M059J (cell line): ENCODE results near the gene FAM222B. TPM values are rescaled to one million over a fixed set of nuclear protein-coding genes. Genes with fewer than 3 reads are reported as not detected.
"Not testable (repeated sequence)": the region's sequence is repeated elsewhere in the genome, so short reads cannot be mapped to it uniquely, and the experiment has no call there.

ENCODE experiments used
- DNase-seq: peaks from one replicate; pipeline ENCODE4 v3.0.0-alpha.2; 2012; ENCODE audit warnings: low read depth
- total RNA-seq: library from RNA; depleted of rRNA; stranded (reverse); fragments of >200 nt; shearing (Covaris generic); gene quantifications from 2 replicates; pipeline ENCODE4 v1.2.3, GENCODE V29; 2014

FAM222B gene
- total RNA-seq, 1 experiment from 2014 or later, result 13.2 TPM

- DNase-seq, result peak; percentile 85
Measured at GRCh38 chr17:28745786-28746411, 96.7 kb downstream of the FAM222B start.

GRCh38 chr17:28744972-28745785 lies 97.4 kb downstream of the FAM222B start:
- peak; percentile 70 for DNase-seq

- DNase-seq, result peak; percentile 47
Measured at GRCh38 chr17:28744104-28744971, 98.3 kb downstream of the FAM222B start.

GRCh38 chr17:28743243-28744103 lies 99.1 kb downstream of the FAM222B start, which contains the start of gene TRAF4:
TSS of gene TRAF4 (plus strand) at chr17:28744011. CDS start at chr17:28744113, 102 bp downstream.
- DNase-seq, result peak; percentile 94

GRCh38 chr17:28741358-28742349 lies 100.9 kb downstream of the FAM222B start:
- DNase-seq, result no peak

- no peak for DNase-seq
Measured at GRCh38 chr17:28740406-28741357, 101.9 kb downstream of the FAM222B start.

GRCh38 chr17:28738680-28739384 lies 103.8 kb downstream of the FAM222B start:
- no peak for DNase-seq

- DNase-seq, result no peak
Measured at GRCh38 chr17:28737770-28738679, 104.6 kb downstream of the FAM222B start.

- no peak for DNase-seq
Measured at GRCh38 chr17:28737316-28737715, 105.3 kb downstream of the FAM222B start.

GRCh38 chr17:28735913-28736769 lies 106.4 kb downstream of the FAM222B start:
- not testable (repeated sequence) for DNase-seq

- DNase-seq, result peak; percentile 78
Measured at GRCh38 chr17:28735242-28735722, 107.3 kb downstream of the FAM222B start.

GRCh38 chr17:28734712-28735241 lies 107.8 kb downstream of the FAM222B start:
- DNase-seq, result no peak

- peak; percentile 22 for DNase-seq
Measured at GRCh38 chr17:28733346-28733745, 109.2 kb downstream of the FAM222B start.

GRCh38 chr17:28729950-28730330 lies 112.7 kb downstream of the FAM222B start:
- no peak for DNase-seq

- peak; percentile 90 for DNase-seq
Measured at GRCh38 chr17:28728364-28729200, 114.0 kb downstream of the FAM222B start, which contains the start of gene NEK8. TSS of gene NEK8 (plus strand) at chr17:28728788. CDS start at chr17:28728814, 26 bp downstream.
